ENCODE results near the gene PPEF1. TPM values are rescaled to one million over a fixed set of nuclear protein-coding genes. Genes with fewer than 3 reads are reported as not detected.

Gene PPEF1
- total and polyA plus RNA-seq, 7 donors: 0.04 to 0.38 (median 0.18) TPM; not detected in 2

- DNase-seq: no peak
- WGBS, 3 donors: 84 to 94% (median 84%) methylated on average over 7 of the region's 7 CpGs
These were observed 170.0 kb downstream of the PPEF1 start for GRCh38 chrX:18877469-18877868.

More at GRCh38 chrX:18877469-18877868, 170.0 kb downstream of the PPEF1 start:
- ATAC-seq: no peak
- H3K9me3 ChIP-seq: no peaks in the 10 kb centered on the region
- H3K4me3 ChIP-seq: no peak overlapping the region
- H3K4me1 ChIP-seq: no peaks in the 10 kb centered on the region
- intact Hi-C loops (cut with DNase I): no loop called here
- no peaks in the 10 kb centered on the region for H3K36me3 ChIP-seq (ENCODE audit: insufficient read depth in 1 of 2, low read depth in 1 of 2)
- no peak for TF ChIP-seq CTCF (IDR thresholded peaks at IDR 0.05)
- no peak overlapping the region for H3K27ac ChIP-seq
- H3K27me3 ChIP-seq (ENCODE audit: insufficient read depth in 3 of 3, low read length in 2 of 3): no peaks in the 10 kb centered on the region

Other genes with a start within 250 kb of the PPEF1 start
- not detected for gene RS1, start 35.5 kb upstream of the PPEF1 start, total RNA-seq
- gene RS1, start 35.5 kb upstream of the PPEF1 start, polyA plus RNA-seq: not detected

Data from psoas muscle (tissue), 8 donors.